MM.1S (cell line): ENCODE data around the gene CTCF.

ENCODE experiments used
- CTCF ChIP-seq: fragments of 300-600 bp; sonication (generic); IDR thresholded peaks from 2 replicates; pipeline ENCODE4 v1.5.1; 2016; ENCODE audit warnings: antibody characterized with exemption, low read length, mixed read lengths
- EZH2 ChIP-seq: fragments of 300-600 bp; sonication (generic); optimal IDR thresholded peaks from 2 replicates; pipeline ENCODE3; 2017; ENCODE audit warnings: low read depth, mild to moderate bottlenecking, antibody characterized with exemption, low read length, mixed read lengths
- EZH2phosphoT487 ChIP-seq: fragments of 300-600 bp; sonication (generic); IDR thresholded peaks from 2 replicates; pipeline ENCODE4 v1.6.1; 2018; ENCODE audit warnings: antibody characterized with exemption, low read length

GRCh38 chr16:67606632-67607031 lies 44.3 kb downstream of the CTCF start:
- TF ChIP-seq EZH2 (no peak), CTCF (no peak), EZH2phosphoT487 (no peak)
